Cardiac atrium fibroblast (primary cell): Measurements from ENCODE around the gene HSF4. TPM values are rescaled to one million over a fixed set of nuclear protein-coding genes. Genes with fewer than 3 reads are reported as not detected.

Experiments used
- total RNA-seq: library from RNA; depleted of rRNA; stranded (reverse); fragments of >200 nt; gene quantifications from 2 replicates; pipeline ENCODE4 v1.2.3, GENCODE V29; 2015

The HSF4 gene, protein sequence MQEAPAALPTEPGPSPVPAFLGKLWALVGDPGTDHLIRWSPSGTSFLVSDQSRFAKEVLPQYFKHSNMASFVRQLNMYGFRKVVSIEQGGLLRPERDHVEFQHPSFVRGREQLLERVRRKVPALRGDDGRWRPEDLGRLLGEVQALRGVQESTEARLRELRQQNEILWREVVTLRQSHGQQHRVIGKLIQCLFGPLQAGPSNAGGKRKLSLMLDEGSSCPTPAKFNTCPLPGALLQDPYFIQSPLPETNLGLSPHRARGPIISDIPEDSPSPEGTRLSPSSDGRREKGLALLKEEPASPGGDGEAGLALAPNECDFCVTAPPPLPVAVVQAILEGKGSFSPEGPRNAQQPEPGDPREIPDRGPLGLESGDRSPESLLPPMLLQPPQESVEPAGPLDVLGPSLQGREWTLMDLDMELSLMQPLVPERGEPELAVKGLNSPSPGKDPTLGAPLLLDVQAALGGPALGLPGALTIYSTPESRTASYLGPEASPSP
- total RNA-seq: 5.8 and 18.1 TPM in 2 replicates

DNA sequence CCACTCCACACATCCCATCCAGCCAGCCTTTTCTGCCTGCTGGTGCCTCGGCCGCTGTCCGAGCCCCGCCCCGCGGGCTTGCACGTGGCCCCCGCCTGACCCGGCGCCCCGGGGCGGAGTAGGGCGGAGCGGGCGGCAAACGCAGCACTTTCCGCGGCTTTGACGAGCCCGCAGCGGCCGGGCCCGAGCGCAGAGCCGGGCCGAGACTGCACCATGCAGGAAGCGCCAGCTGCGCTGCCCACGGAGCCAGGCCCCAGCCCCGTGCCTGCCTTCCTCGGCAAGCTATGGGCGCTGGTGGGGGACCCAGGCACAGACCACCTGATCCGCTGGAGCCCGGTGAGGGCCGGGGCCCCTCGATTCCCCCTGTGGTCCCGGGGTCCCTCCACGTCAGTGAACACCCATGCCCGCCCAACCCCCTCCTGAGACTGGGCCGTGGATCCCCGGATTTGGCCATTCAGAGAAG is at the start of gene HSF4:
HSF4 (plus strand) TSS at position 147 of the 463 bp plus-strand sequence; CDS start at position 214, 67 bp downstream.

DNA sequence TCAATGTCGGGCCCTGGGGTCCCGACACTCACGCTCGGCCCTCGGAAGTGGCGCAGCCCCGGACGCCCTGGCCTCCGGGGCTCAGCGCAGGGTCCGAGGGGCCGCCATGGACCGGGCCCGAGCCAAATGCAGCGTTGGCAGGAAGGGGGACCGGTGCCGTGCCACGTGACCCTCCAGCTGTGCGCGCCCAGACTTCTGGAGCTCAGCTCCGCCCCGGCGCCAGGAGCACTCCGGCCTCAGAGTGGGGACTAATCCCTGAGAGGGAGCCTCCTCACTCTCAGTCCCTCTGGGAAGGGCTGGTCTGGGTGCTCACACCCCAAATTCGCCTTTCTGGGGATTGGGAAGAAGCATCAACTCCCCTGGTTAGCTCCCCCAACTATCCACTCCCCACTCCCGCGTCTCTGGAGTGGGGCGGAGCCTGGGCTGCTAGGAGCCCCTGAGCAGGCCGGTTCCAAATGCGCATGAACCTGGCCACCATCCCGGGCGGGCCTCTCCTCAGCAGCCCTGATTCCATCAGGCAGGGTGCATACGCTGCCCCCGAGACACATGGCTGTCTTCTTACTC is 13.6 kb upstream of the HSF4 start, which contains the start of gene B3GNT9:
B3GNT9 (minus strand) TSS at position 166 of the 564 bp plus-strand sequence. CDS start 513 bp downstream, outside the sequence.

DNA sequence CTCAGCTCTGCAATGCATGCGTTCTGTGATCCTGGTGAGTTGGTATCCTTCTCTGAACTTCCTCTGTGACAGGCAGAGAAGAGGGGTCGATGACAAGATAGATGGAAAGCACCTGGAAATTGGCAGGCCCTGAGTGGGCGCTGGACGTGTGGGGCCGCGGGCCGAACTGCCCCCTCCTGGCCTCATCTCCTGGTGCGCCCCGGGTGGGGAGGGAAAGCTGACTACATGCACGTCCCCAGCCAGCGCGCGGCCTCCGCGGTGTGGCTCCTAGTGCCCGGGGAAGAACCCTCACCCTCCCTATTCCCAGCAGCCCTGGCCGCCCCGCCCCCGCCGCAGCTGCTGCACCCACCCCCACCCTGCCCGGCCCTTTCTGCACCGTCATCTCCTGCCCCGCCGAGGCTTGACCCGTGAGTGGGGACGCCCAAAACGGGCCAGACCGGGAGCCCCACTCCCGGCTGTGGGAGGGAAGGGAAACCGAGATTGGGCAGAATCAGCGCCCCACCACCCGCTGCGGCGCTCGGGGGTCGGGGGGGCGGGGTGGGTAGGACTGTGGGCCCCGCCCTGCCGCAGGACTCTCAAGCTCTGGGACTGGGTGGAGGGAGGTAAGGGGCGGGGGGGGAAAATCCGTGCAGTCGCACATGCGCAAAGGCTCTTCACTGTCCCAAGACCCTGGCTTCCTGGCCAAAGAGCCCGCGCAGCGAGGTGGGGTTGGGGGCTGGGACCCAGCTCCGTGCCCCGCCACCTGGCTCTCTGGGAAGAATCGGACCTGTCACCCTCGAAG is 5.8 kb downstream of the HSF4 start, which contains the start of gene NOL3:
NOL3 (plus strand) TSS at position 371 of the 781 bp plus-strand sequence.

DNA sequence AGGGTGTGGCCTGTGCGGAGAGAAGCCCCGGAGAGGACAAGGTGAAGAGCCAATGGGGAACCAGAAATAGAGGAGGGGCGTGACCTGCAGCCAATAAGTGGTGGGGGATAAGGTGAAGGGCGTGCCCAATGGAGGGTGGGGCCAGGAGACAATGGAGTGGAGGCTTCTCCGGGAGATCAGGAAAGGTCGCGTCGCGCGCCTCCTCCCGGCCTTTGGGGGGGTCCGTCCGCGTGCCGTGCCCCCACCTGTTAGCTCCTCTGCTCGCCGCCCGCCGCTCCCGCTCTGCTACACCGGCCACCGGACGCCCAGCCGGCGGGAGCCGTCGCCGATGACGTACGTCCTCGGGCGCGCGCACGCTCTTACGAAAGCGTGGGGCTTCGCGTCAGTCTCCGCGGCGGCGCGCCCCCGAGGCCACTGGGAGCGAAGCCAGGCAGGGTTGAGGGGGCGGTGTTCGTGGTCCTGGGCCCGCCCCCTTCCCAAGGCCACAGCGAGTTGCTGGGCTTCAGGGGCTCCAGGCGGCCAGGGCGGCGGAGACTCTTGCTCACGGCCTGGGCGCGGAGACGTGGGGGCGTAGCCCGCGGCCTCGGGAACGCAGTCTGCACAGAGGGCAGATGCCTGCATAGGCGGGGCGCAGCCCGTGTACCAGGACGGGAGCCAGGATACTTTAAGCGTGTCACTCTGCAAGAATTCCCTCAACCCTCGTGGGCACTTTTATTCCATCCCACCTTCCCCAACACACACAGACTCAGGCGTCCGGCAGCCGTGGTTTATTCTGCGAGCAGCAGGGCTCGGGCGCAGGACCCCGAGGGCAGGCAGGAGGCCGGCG is 19.3 kb downstream of the HSF4 start, which contains the start of gene MATCAP1:
MATCAP1 (minus strand) TSS at position 337 of the 826 bp plus-strand sequence. CDS start 3,353 bp downstream, outside the sequence.

DNA sequence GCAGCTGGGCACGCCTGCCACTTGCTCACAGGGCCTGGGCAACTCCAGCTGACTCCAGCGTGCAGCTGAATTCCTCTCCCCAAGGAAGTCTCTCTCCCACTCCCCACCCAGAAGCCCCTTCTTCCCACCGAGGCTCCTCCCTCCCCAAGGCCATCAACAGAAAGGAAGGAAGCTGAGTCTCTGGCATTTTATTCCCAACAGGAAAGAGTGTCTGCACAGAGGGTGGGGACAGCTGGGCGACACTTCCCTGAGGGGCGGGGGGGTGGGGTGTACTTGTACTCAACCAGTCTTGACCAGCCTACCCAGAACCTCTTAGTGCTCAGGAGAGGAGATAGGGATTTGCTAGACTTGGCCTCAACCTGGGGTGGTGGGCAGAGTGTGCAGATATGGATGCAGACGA is 25.5 kb downstream of the HSF4 start, which contains the start of gene EXOC3L1:
EXOC3L1 (minus strand) TSS at position 96 of the 400 bp plus-strand sequence. CDS start 460 bp downstream, outside the sequence.

DNA sequence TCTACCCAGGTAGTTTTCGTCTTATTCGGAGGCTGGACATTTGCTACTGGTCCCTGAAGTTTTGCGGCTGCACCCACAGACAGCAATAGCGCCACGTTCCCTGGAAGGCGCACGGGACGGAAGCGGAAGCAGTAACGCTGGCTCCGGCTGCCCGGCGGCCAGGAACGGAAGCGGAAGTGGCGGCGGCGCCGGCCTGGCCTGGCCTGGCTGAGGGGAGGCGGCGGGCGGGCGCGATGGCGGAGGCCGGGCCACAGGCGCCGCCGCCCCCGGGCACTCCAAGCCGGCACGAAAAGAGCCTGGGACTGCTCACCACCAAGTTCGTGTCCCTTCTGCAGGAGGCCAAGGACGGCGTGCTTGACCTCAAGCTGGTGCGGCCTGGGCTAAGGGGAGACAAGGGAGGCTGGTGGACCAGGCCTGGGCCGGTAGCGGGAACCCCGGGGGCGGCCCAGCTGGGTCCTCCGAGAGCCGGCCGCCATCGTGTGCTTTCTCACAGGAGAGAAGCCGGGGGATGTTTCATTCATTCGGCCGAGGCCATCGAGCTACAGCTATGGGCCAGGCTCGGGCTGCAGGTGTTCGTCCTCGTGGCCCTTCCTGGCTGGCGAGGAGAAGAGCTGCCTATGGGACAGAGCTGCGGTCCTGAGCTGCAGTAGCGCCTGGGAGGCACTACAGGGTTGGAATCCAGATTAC is 27.6 kb downstream of the HSF4 start, which contains the start of gene E2F4:
E2F4 (plus strand) TSS at position 161 of the 687 bp plus-strand sequence; CDS start at position 234, 73 bp downstream.

DNA sequence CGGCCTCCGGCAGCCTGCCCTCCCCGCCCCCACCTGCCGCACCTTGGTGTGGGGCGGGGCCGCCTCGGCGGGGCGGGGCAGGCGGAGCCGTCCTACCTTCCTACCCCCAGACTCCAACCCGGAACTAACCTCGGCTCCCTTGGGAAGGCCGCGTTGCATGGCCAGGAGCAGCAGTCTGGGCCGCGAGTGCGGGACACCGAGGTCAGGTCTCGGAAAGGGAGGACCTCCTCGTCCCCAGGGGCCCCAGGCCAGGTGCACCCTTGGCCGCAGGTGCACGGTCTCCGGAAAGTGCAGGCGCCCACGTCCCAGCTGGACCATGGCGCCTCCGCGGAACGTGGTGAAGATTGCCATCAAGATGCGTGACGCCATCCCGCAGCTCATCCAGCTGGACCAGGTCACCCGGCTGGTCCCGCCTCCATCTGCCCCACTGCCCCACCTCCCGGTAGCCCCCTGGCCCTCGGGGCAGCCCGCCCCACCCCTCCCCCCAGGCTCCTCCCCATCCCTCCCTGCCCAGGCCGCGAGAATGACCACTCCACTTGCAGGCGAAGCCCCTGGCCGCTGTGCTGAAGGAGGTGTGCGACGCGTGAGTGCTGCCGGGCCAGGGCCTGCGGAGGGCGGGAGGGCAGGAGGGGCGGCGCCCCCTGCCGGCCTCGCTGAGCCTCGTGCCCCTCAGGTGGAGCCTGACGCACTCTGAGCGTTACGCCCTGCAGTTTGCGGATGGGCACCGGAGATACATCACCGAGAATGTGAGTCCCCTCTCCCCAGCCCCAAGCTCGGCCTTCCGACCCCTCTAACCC is 34.7 kb downstream of the HSF4 start, which contains the start of gene ELMO3:
ELMO3 (plus strand) TSS at position 121 of the 797 bp plus-strand sequence; CDS start at position 317, 196 bp downstream.

Other genes with a start within 250 kb of the HSF4 start
- not detected in 2 replicates for gene CDH16, start 245.9 kb upstream of the HSF4 start, total RNA-seq
- gene RRAD, start 239.2 kb upstream of the HSF4 start, total RNA-seq: 0.49 TPM in 1 of 2 replicates, not detected in the other
- gene CIAO2B, start 230.3 kb upstream of the HSF4 start, total RNA-seq: 94.9 and 95.1 TPM in 2 replicates
- 25.3 and 30.5 TPM in 2 replicates for gene CES2, start 229.2 kb upstream of the HSF4 start, total RNA-seq
- gene CES3, start 203.5 kb upstream of the HSF4 start, total RNA-seq: under 0.01 TPM in 1 of 2 replicates, not detected in the other
- 1.4 and 4.4 TPM in 2 replicates for gene CES4A, start 176.2 kb upstream of the HSF4 start, total RNA-seq
- gene CBFB, start 135.6 kb upstream of the HSF4 start, total RNA-seq: 35.7 and 36.1 TPM in 2 replicates
- 11.6 and 13.3 TPM in 2 replicates for gene PHAF1, start 54.8 kb upstream of the HSF4 start, total RNA-seq
- 44.9 and 54.3 TPM in 2 replicates for gene B3GNT9, start 13.7 kb upstream of the HSF4 start, total RNA-seq
- gene TRADD, start 4.8 kb upstream of the HSF4 start, total RNA-seq: 26.9 and 33.2 TPM in 2 replicates
- 16.8 and 31.1 TPM in 2 replicates for gene FBXL8, start 4.8 kb upstream of the HSF4 start, total RNA-seq
- gene NOL3, start 5.8 kb downstream of the HSF4 start, total RNA-seq: 37.5 and 51.4 TPM in 2 replicates
- gene MATCAP1, start 19.2 kb downstream of the HSF4 start, total RNA-seq: 17.5 and 17.8 TPM in 2 replicates
- gene EXOC3L1, start 25.4 kb downstream of the HSF4 start, total RNA-seq: 0.54 and 1.6 TPM in 2 replicates
- 50.9 and 63.4 TPM in 2 replicates for gene E2F4, start 27.4 kb downstream of the HSF4 start, total RNA-seq
- gene ELMO3, start 34.4 kb downstream of the HSF4 start, total RNA-seq: 0.36 and 0.49 TPM in 2 replicates
- gene TMEM208, start 62.4 kb downstream of the HSF4 start, total RNA-seq: 40.3 and 49.1 TPM in 2 replicates
- 13.6 and 19.0 TPM in 2 replicates for gene FHOD1, start 82.7 kb downstream of the HSF4 start, total RNA-seq
- 0.18 and 0.32 TPM in 2 replicates for gene SLC9A5, start 84.2 kb downstream of the HSF4 start, total RNA-seq
- gene PLEKHG4, start 114.8 kb downstream of the HSF4 start, total RNA-seq: 2.0 and 3.4 TPM in 2 replicates
- not detected in 2 replicates for gene KCTD19, start 162.0 kb downstream of the HSF4 start, total RNA-seq
- not detected in 2 replicates for gene LRRC36, start 162.1 kb downstream of the HSF4 start, total RNA-seq
- not detected in 2 replicates for gene TPPP3, start 228.8 kb downstream of the HSF4 start, total RNA-seq